ENCODE data around the gene CDH15.

CDH15 gene

DNA sequence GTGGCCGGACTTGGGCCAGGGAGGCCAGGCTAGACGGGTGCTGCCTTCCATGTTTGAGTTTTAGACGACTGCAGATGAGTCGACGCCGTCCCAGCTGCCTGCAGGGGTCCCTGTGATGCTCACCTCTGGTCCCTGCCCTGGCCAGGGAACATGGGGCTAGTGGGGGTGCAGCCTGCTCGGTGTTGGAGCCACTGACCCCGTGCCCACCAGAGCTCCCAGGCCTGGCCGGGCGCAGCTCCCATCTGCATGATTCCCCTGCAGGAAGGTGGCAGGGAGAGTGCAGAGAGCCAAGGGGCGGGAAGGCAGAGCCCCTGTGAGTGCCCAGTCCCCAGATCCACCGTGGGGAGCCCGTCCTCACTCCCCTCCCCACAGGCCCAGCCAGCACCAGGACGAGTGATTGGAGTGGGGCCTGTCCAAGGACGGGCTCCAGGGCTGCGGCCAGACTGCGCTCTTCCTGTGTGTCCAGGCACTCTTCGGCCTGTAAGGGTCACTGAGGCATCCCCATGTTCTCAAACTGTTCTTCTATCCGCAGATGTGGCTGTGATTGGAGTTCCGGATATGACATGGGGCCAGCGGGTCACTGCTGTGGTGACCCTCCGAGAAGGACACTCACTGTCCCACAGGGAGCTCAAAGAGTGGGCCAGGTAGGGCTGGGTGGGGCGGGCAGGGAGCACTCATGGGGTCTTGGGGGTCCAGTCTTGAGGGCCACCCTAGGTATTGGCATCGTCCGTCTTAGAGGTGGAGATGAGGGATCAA lies 26.0 kb upstream of the CDH15 start:
- H3K4me3 ChIP-seq (replicated peaks; ENCODE audit: low read depth, low read length): no peak overlapping the region
- no peaks in the 10 kb centered on the region for H3K27me3 ChIP-seq (replicated peaks; ENCODE audit: control insufficient read depth, insufficient read depth, low read length)
- TF ChIP-seq, protein P1, sequence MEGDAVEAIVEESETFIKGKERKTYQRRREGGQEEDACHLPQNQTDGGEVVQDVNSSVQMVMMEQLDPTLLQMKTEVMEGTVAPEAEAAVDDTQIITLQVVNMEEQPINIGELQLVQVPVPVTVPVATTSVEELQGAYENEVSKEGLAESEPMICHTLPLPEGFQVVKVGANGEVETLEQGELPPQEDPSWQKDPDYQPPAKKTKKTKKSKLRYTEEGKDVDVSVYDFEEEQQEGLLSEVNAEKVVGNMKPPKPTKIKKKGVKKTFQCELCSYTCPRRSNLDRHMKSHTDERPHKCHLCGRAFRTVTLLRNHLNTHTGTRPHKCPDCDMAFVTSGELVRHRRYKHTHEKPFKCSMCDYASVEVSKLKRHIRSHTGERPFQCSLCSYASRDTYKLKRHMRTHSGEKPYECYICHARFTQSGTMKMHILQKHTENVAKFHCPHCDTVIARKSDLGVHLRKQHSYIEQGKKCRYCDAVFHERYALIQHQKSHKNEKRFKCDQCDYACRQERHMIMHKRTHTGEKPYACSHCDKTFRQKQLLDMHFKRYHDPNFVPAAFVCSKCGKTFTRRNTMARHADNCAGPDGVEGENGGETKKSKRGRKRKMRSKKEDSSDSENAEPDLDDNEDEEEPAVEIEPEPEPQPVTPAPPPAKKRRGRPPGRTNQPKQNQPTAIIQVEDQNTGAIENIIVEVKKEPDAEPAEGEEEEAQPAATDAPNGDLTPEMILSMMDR (IDR thresholded peaks at IDR 0.05; ENCODE audit: insufficient read depth, low read length, poor library complexity, severe bottlenecking): no peak
- H3K36me3 ChIP-seq (ENCODE audit: control insufficient read depth, insufficient read depth, low read length): peaks cover 29% of the 10 kb centered on the region
- peak; percentile 7 for DNase-seq (ENCODE audit: extremely low read depth, insufficient read length)

- H3K36me3 ChIP-seq (ENCODE audit: control insufficient read depth, insufficient read depth, low read length): peaks cover 26% of the 10 kb centered on the region
Measured at GRCh38 chr16:89146211-89147005, 25.1 kb upstream of the CDH15 start.

DNA sequence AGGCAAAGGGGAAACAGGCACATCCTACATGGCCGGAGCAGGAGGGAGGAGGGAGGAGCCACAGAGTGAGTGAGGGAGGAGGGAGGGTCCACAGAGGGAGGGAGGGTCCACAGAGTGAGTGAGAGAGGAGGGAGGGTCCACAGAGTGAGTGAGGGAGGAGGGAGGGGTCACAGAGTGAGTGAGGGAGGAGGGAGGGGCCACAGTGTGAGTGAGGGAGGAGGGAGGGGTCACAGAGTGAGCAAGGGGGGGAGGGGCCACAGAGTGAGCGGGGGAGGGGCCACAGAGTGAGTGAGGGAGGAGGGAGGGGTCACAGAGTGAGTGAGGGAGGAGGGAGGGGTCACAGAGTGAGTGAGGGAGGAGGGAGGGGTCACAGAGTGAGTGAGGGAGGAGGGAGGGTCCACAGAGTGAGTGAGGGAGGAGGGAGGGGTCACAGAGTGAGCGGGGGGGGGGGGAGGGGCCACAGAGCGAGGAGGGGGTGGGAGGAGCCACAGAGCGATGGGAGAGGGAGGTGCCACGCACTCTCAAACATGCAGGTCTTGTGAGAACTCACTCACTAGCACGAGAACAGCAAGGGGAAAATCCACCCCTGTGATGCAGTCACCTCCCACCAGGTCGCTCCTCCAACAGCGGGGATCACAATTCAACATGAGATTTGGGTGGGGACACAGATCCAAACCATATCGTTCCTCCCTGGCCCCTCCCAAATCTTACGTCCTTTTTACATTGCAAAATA lies 24.3 kb upstream of the CDH15 start:
- H3K4me3 ChIP-seq (replicated peaks; ENCODE audit: low read depth, low read length): no peak overlapping the region
- peaks cover 22% of the 10 kb centered on the region for H3K36me3 ChIP-seq (ENCODE audit: control insufficient read depth, insufficient read depth, low read length)
- TF ChIP-seq, protein P1 (IDR thresholded peaks at IDR 0.05; ENCODE audit: insufficient read depth, low read length, poor library complexity, severe bottlenecking): no peak
- no peak for DNase-seq (ENCODE audit: extremely low read depth, insufficient read length)
- no peaks in the 10 kb centered on the region for H3K27me3 ChIP-seq (replicated peaks; ENCODE audit: control insufficient read depth, insufficient read depth, low read length)

More at GRCh38 chr16:89146211-89147005, 25.1 kb upstream of the CDH15 start:
- Histone ChIP-seq H3K4me3 (replicated peaks; ENCODE audit: low read depth, low read length) (no peak overlapping the region), H3K27me3 (replicated peaks; ENCODE audit: control insufficient read depth, insufficient read depth, low read length) (no peaks in the 10 kb centered on the region)
- DNase-seq (ENCODE audit: extremely low read depth, insufficient read length): peak; percentile 7
- TF ChIP-seq, protein P1 (IDR thresholded peaks at IDR 0.05; ENCODE audit: insufficient read depth, low read length, poor library complexity, severe bottlenecking): no peak

GRCh38 chr16:89149386-89149785 lies 22.2 kb upstream of the CDH15 start:
- Histone ChIP-seq H3K4me3 (replicated peaks; ENCODE audit: low read depth, low read length) (no peak overlapping the region), H3K27me3 (replicated peaks; ENCODE audit: control insufficient read depth, insufficient read depth, low read length) (no peaks in the 10 kb centered on the region), H3K36me3 (ENCODE audit: control insufficient read depth, insufficient read depth, low read length) (peaks cover 22% of the 10 kb centered on the region)
- DNase-seq (ENCODE audit: extremely low read depth, insufficient read length): no peak
- TF ChIP-seq, protein P1 (IDR thresholded peaks at IDR 0.05; ENCODE audit: insufficient read depth, low read length, poor library complexity, severe bottlenecking): no peak

GRCh38 chr16:89150090-89150835 lies 21.3 kb upstream of the CDH15 start:
- H3K4me3 ChIP-seq (replicated peaks; ENCODE audit: low read depth, low read length): no peak overlapping the region
- no peak for DNase-seq (ENCODE audit: extremely low read depth, insufficient read length)
- TF ChIP-seq, protein P1 (IDR thresholded peaks at IDR 0.05; ENCODE audit: insufficient read depth, low read length, poor library complexity, severe bottlenecking): no peak
- H3K27me3 ChIP-seq (replicated peaks; ENCODE audit: control insufficient read depth, insufficient read depth, low read length): no peaks in the 10 kb centered on the region
- H3K36me3 ChIP-seq (ENCODE audit: control insufficient read depth, insufficient read depth, low read length): peaks cover 22% of the 10 kb centered on the region
